PC-3 (cell line): Measurements from ENCODE around the gene CLCN4. TPM values are rescaled to one million over a fixed set of nuclear protein-coding genes. Genes with fewer than 3 reads are reported as not detected.

Source experiments
- ATAC-seq: fragments of 200-7000 bp; cut with Tn5 transposase; 2 replicates; pipeline ENCODE4 v1.9.1; 2020; ENCODE audit warnings: mild to moderate bottlenecking, moderate library complexity
- BruUV-seq: library from RNA; stranded (reverse); fragments of 400-500 nt; replicated peaks from 2 replicates; lab custom pipeline; 2021; lab: Mats Ljungman, UMichigan
- CTCF ChIA-PET: fragments of 300-600 bp; sonication (Branson Sonifier 250); formaldehyde crosslinking; loops from one replicate; lab custom pipeline; 2022; ENCODE audit warnings: antibody characterized with exemption; lab: Charles Lee
- POLR2A ChIA-PET: fragments of 300-600 bp; sonication (Branson Sonifier 250); formaldehyde crosslinking; loops from one replicate; lab custom pipeline; 2022; ENCODE audit warnings: antibody characterized with exemption; ENCODE audit not compliant: unreplicated experiment; lab: Charles Lee
- DNase-seq: peaks from one replicate; pipeline ENCODE4 v3.0.0-alpha.2; 2015
- H2AFZ ChIP-seq: fragments of 300-600 bp; sonication (generic); 2 replicates; pipeline ENCODE4 v1.6.0; 2016; ENCODE audit warnings: antibody characterized with exemption, low read length
- H3F3A ChIP-seq: fragments of 300-600 bp; sonication (generic); one replicate; pipeline ENCODE4 v1.6.0; 2017; ENCODE audit warnings: antibody characterized with exemption, low read length, control low read depth, mild to moderate bottlenecking; ENCODE audit not compliant: unreplicated experiment
- H3K27ac ChIP-seq: fragments of 300-600 bp; sonication (generic); 2 replicates; pipeline ENCODE4 v1.5.1; 2016; ENCODE audit warnings: mild to moderate bottlenecking, low read length
- H3K27me3 ChIP-seq: fragments of 300-600 bp; sonication (generic); 2 replicates; pipeline ENCODE4 v1.6.1; 2016; ENCODE audit warnings: low read length, mixed read lengths
- H3K36me3 ChIP-seq: fragments of 300-600 bp; sonication (generic); 2 replicates; pipeline ENCODE4 v1.6.1; 2016; ENCODE audit warnings: low read depth, mixed run types, low read length, mixed read lengths
- H3K4me1 ChIP-seq: fragments of 300-600 bp; sonication (generic); 2 replicates; pipeline ENCODE4 v1.5.1; 2016; ENCODE audit warnings: low read length; ENCODE audit not compliant: insufficient read depth
- H3K4me2 ChIP-seq: fragments of 300-600 bp; sonication (generic); 2 replicates; pipeline ENCODE4 v1.6.0; 2016; ENCODE audit warnings: low read length
- H3K4me3 ChIP-seq: fragments of 300-600 bp; sonication (generic); 2 replicates; pipeline ENCODE4 v1.5.1; 2016; ENCODE audit warnings: mild to moderate bottlenecking, low read length, mixed read lengths
- H3K79me2 ChIP-seq: fragments of 300-600 bp; sonication (generic); 2 replicates; pipeline ENCODE4 v1.6.1; 2017; ENCODE audit warnings: low read length, mixed read lengths
- H3K9ac ChIP-seq: fragments of 300-600 bp; sonication (generic); 2 replicates; pipeline ENCODE4 v1.6.0; 2016; ENCODE audit warnings: mild to moderate bottlenecking, low read length
- H3K9me2 ChIP-seq: fragments of 300-600 bp; sonication (generic); replicated peaks from 2 replicates; pipeline ENCODE4 v1.6.1; 2016; ENCODE audit warnings: mixed run types, low read length, mixed read lengths
- H3K9me3 ChIP-seq: fragments of 300-600 bp; sonication (generic); 2 replicates; pipeline ENCODE4 v1.6.1; 2016; ENCODE audit warnings: low read length, mixed read lengths
- H4K20me1 ChIP-seq: fragments of 300-600 bp; sonication (generic); 2 replicates; pipeline ENCODE4 v1.6.1; 2016; ENCODE audit warnings: low read length, mixed read lengths
- EZH2 ChIP-seq: fragments of 300-600 bp; sonication (generic); IDR thresholded peaks from one replicate; pipeline ENCODE4 v1.6.1; 2017; ENCODE audit warnings: antibody characterized with exemption, mild to moderate bottlenecking, low read length; ENCODE audit not compliant: unreplicated experiment
- EZH2phosphoT487 ChIP-seq: fragments of 300-600 bp; sonication (generic); IDR thresholded peaks from 2 replicates; pipeline ENCODE4 v1.6.1; 2018; ENCODE audit warnings: mild to moderate bottlenecking, antibody characterized with exemption, low read length, borderline replicate concordance
- intact Hi-C: fragments of 100-400 bp; cut with micrococcal nuclease; formaldehyde crosslinking; loops from 2 replicates; pipeline ENCODE4 v1.9.0; 2023
- total RNA-seq: library from RNA; depleted of rRNA; stranded (reverse); fragments of >200 nt; gene quantifications from 2 replicates; pipeline ENCODE4 v1.2.3, GENCODE V29; 2014
- TF ChIP-seq, protein P1 (sequence below): fragments of 300-600 bp; sonication (generic); conservative IDR thresholded peaks from 2 replicates; pipeline ENCODE4 v1.5.1; 2017; ENCODE audit warnings: antibody characterized with exemption, low read depth, mild to moderate bottlenecking, low read length

The CLCN4 gene
- total RNA-seq, 1 experiment from 2014 or later: 13.7 TPM

DNA sequence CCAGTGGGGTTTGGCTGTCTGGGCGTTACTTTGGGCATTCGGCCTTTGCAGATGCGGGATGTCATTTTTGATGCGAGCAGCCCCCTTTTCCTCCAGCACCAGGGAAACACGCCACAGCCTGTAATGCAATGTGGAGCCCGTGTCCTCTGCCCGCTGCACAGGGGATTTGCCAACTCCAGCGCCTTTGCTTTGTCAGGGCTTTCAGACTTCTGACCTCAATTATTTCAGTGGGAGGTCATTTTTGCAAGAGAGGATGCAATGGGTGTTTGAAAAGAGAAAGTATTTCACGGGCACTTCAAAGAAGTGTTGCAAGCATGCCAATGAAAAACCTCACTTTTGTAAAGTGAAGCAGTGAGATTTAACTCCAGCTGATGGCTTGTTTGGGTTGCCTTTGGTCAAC, 11.5 kb downstream of the CLCN4 start:
- CTCF ChIA-PET: no interaction called here
- no TSS peak for BruUV-seq
- Histone ChIP-seq H3K9ac (no peak overlapping the region), H3K36me3 (no peaks in the 10 kb centered on the region), H3K79me2 (no peaks in the 10 kb centered on the region), H3K27ac (no peak overlapping the region), H3F3A (no peaks in the 10 kb centered on the region), H3K27me3 (no peaks in the 10 kb centered on the region), H2AFZ (no peak overlapping the region), H3K9me3 (no peaks in the 10 kb centered on the region), H3K4me2 (no peak overlapping the region), H3K9me2 (no peaks in the 10 kb centered on the region), H3K4me3 (no peak overlapping the region), H3K4me1 (no peaks in the 10 kb centered on the region), H4K20me1 (no peaks in the 10 kb centered on the region)
- POLR2A ChIA-PET: no interaction called here
- TF ChIP-seq, protein P1, sequence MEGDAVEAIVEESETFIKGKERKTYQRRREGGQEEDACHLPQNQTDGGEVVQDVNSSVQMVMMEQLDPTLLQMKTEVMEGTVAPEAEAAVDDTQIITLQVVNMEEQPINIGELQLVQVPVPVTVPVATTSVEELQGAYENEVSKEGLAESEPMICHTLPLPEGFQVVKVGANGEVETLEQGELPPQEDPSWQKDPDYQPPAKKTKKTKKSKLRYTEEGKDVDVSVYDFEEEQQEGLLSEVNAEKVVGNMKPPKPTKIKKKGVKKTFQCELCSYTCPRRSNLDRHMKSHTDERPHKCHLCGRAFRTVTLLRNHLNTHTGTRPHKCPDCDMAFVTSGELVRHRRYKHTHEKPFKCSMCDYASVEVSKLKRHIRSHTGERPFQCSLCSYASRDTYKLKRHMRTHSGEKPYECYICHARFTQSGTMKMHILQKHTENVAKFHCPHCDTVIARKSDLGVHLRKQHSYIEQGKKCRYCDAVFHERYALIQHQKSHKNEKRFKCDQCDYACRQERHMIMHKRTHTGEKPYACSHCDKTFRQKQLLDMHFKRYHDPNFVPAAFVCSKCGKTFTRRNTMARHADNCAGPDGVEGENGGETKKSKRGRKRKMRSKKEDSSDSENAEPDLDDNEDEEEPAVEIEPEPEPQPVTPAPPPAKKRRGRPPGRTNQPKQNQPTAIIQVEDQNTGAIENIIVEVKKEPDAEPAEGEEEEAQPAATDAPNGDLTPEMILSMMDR: no peak
- TF ChIP-seq EZH2 (no peak), EZH2phosphoT487 (no peak)
- no peak for DNase-seq
- intact Hi-C loops: no loop called here
- ATAC-seq: no peak

DNA sequence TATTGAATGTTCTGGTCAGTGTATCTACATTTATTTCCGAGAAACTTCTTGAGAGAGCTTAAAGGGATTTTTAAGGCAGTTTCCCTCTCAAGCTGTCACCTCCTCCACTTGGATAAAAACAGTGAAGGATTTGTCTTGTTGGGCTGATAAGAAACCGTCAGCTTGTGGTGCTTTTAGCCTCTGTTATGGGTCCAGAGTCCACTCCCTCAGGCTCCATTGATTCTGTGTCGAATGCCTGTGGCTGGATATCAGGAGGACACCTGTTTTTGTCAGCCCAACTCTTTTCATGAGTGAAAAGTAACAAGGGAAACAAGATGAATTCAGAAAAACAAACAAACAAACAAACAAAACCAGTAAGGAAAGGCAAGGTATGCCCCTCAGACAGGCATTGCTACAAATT, 12.4 kb downstream of the CLCN4 start:
- no peak overlapping the region for H2AFZ ChIP-seq
- no peaks in the 10 kb centered on the region for H3K4me1 ChIP-seq
- TF ChIP-seq EZH2: no peak
- no peak for TF ChIP-seq EZH2phosphoT487
- TF ChIP-seq, protein P1: no peak
- H3K27me3 ChIP-seq: no peaks in the 10 kb centered on the region
- no TSS peak for BruUV-seq
- H3K9me2 ChIP-seq: no peaks in the 10 kb centered on the region
- no peaks in the 10 kb centered on the region for H3K79me2 ChIP-seq
- ATAC-seq (no peak), DNase-seq (no peak)
- no peaks in the 10 kb centered on the region for H4K20me1 ChIP-seq
- no peak overlapping the region for H3K4me3 ChIP-seq
- H3K9ac ChIP-seq: no peak overlapping the region
- H3F3A ChIP-seq: no peaks in the 10 kb centered on the region
- no peaks in the 10 kb centered on the region for H3K36me3 ChIP-seq
- intact Hi-C loops: no loop called here
- no peak overlapping the region for H3K4me2 ChIP-seq
- ChIA-PET POLR2A (no interaction called here), CTCF (no interaction called here)
- H3K9me3 ChIP-seq: no peaks in the 10 kb centered on the region
- no peak overlapping the region for H3K27ac ChIP-seq

DNA sequence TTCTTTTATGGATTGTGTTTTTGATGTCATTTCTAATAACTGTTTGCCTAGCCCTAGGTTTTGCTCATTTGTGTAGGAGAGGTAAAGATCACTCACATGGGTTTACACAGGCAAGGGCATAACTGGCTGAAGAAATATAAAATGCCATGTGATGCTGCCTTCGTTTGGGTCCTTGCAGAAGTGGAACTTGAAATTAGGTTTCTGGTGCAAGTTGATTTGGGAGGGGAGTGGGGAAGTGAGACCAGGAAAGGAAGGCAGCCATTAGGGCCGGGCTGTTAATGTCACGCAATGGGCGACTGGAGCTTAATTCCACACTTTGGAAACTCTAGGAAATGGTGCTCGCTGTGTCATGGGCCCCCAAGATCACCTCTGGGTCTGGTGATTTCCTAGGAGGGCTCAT, 14.5 kb downstream of the CLCN4 start:
- Histone ChIP-seq H3K36me3 (no peaks in the 10 kb centered on the region), H3K27ac (no peak overlapping the region), H4K20me1 (no peaks in the 10 kb centered on the region), H3K4me2 (no peak overlapping the region), H3K79me2 (no peaks in the 10 kb centered on the region), H2AFZ (no peak overlapping the region), H3K4me3 (no peak overlapping the region), H3K27me3 (no peaks in the 10 kb centered on the region), H3K4me1 (no peaks in the 10 kb centered on the region), H3K9me3 (no peaks in the 10 kb centered on the region), H3K9ac (no peak overlapping the region), H3K9me2 (no peaks in the 10 kb centered on the region), H3F3A (no peaks in the 10 kb centered on the region)
- ATAC-seq: no peak
- no peak for TF ChIP-seq EZH2
- TF ChIP-seq, protein P1: no peak
- TF ChIP-seq EZH2phosphoT487: no peak
- ChIA-PET CTCF (no interaction called here), POLR2A (no interaction called here)
- no peak for DNase-seq
- intact Hi-C loops: no loop called here
- no TSS peak for BruUV-seq
